ACC112 (cell line): ENCODE results near the gene TWF2.
A peak's percentile ranks its signal among the peaks of the same experiment; 100 is the strongest.
"Not testable (repeated sequence)": the region's sequence is repeated elsewhere in the genome, so short reads cannot be mapped to it uniquely, and the experiment has no call there.

Source experiments
- H2AFZ ChIP-seq: fragments of 200-600 bp; sonication (generic); one replicate; pipeline ENCODE4 v1.6.0; 2017; ENCODE audit warnings: antibody characterized with exemption, low read length; ENCODE audit not compliant: unreplicated experiment
- H3K27ac ChIP-seq: fragments of 200-600 bp; sonication (generic); 2 replicates; pipeline ENCODE4 v1.5.1; 2014; ENCODE audit warnings: low read depth, mild to moderate bottlenecking, antibody characterized with exemption, low read length, moderate library complexity
- H3K27me3 ChIP-seq: fragments of 200-600 bp; sonication (generic); 2 replicates; pipeline ENCODE4 v1.6.1; 2014; ENCODE audit warnings: mild to moderate bottlenecking, antibody characterized with exemption, low read length, moderate library complexity, mixed read lengths; ENCODE audit not compliant: insufficient read depth
- H3K36me3 ChIP-seq: fragments of 200-600 bp; sonication (generic); 2 replicates; pipeline ENCODE4 v1.6.1; 2016; ENCODE audit warnings: mild to moderate bottlenecking, antibody characterized with exemption, low read length, moderate library complexity, mixed read lengths; ENCODE audit not compliant: insufficient read depth
- H3K4me1 ChIP-seq: fragments of 200-600 bp; sonication (generic); one replicate; pipeline ENCODE4 v1.6.1; 2016; ENCODE audit warnings: low read length, mixed read lengths; ENCODE audit not compliant: insufficient read depth, unreplicated experiment, control insufficient read depth
- H3K4me3 ChIP-seq: fragments of 200-600 bp; sonication (generic); 2 replicates; pipeline ENCODE4 v1.5.1; 2014; ENCODE audit warnings: mild to moderate bottlenecking, low read depth, low read length
- H3K79me2 ChIP-seq: fragments of 200-600 bp; sonication (generic); one replicate; pipeline ENCODE4 v1.6.0; 2016; ENCODE audit warnings: low read length; ENCODE audit not compliant: control insufficient read depth, unreplicated experiment, insufficient read depth

Gene TWF2

GRCh38 chr3:52277071-52277964, 38.4 kb upstream of the TWF2 start:
- Histone ChIP-seq H3K4me1 (peaks cover 39% of the 10 kb centered on the region), H3K36me3 (peaks cover 12% of the 10 kb centered on the region), H3K27ac (peak overlapping the region; percentile 92), H3K79me2 (peaks cover 61% of the 10 kb centered on the region), H2AFZ (no peak overlapping the region), H3K4me3 (peak overlapping the region; percentile 94), H3K27me3 (no peaks in the 10 kb centered on the region)

GRCh38 chr3:52274781-52275180, 35.8 kb upstream of the TWF2 start:
- peaks cover 23% of the 10 kb centered on the region for H3K36me3 ChIP-seq
- peaks cover 86% of the 10 kb centered on the region for H3K79me2 ChIP-seq

GRCh38 chr3:52272831-52273230, 33.9 kb upstream of the TWF2 start:
- Histone ChIP-seq H3K4me3 (no peak overlapping the region), H3K27ac (no peak overlapping the region), H3K36me3 (peaks cover 26% of the 10 kb centered on the region), H2AFZ (no peak overlapping the region), H3K4me1 (peaks cover 44% of the 10 kb centered on the region), H3K79me2 (peaks cover 96% of the 10 kb centered on the region), H3K27me3 (no peaks in the 10 kb centered on the region)

More at GRCh38 chr3:52274781-52275180, 35.8 kb upstream of the TWF2 start:
- H3K27me3 ChIP-seq, H3K4me3 ChIP-seq, H2AFZ ChIP-seq, H3K27ac ChIP-seq: not testable (repeated sequence)
- H3K4me1 ChIP-seq, result peaks cover 51% of the 10 kb centered on the region

GRCh38 chr3:52272172-52272571, 33.2 kb upstream of the TWF2 start:
- H3K27me3 ChIP-seq, H3K4me3 ChIP-seq, H3K27ac ChIP-seq, H2AFZ ChIP-seq: not testable (repeated sequence)
- Histone ChIP-seq H3K36me3 (peaks cover 33% of the 10 kb centered on the region), H3K4me1 (peaks cover 44% of the 10 kb centered on the region), H3K79me2 (peaks cover 95% of the 10 kb centered on the region)

- Histone ChIP-seq H3K27me3 (no peaks in the 10 kb centered on the region), H3K4me3 (no peak overlapping the region), H2AFZ (no peak overlapping the region), H3K27ac (peak overlapping the region; percentile 5; the same call in 1 of the 2 replicates), H3K79me2 (peaks cover 88% of the 10 kb centered on the region), H3K36me3 (peaks cover 46% of the 10 kb centered on the region), H3K4me1 (peaks cover 37% of the 10 kb centered on the region)
Measured at GRCh38 chr3:52270252-52270754, 31.3 kb upstream of the TWF2 start.

GRCh38 chr3:52269776-52270175, 30.8 kb upstream of the TWF2 start:
- Histone ChIP-seq H3K4me1 (peaks cover 35% of the 10 kb centered on the region), H3K4me3 (no peak overlapping the region), H3K27me3 (no peaks in the 10 kb centered on the region), H2AFZ (no peak overlapping the region), H3K36me3 (peaks cover 46% of the 10 kb centered on the region), H3K27ac (no peak overlapping the region), H3K79me2 (peaks cover 82% of the 10 kb centered on the region)

GRCh38 chr3:52268036-52268435, 29.1 kb upstream of the TWF2 start:
- Histone ChIP-seq H2AFZ (no peak overlapping the region), H3K27me3 (no peaks in the 10 kb centered on the region), H3K4me3 (no peak overlapping the region), H3K4me1 (peaks cover 30% of the 10 kb centered on the region), H3K27ac (no peak overlapping the region), H3K79me2 (peaks cover 79% of the 10 kb centered on the region), H3K36me3 (peaks cover 48% of the 10 kb centered on the region)

- H3K4me3 ChIP-seq, result no peak overlapping the region
- no peak overlapping the region for H3K27ac ChIP-seq
- H3K4me1 ChIP-seq, result peaks cover 6% of the 10 kb centered on the region
- H3K79me2 ChIP-seq, result peaks cover 71% of the 10 kb centered on the region
- H3K36me3 ChIP-seq, result peaks cover 50% of the 10 kb centered on the region
- H3K27me3 ChIP-seq, result no peaks in the 10 kb centered on the region
- H2AFZ ChIP-seq, result no peak overlapping the region
Measured at GRCh38 chr3:52265387-52265786, 26.4 kb upstream of the TWF2 start.

GRCh38 chr3:52262447-52262846, 23.5 kb upstream of the TWF2 start:
- Histone ChIP-seq H3K36me3 (peaks cover 62% of the 10 kb centered on the region), H3K79me2 (peaks cover 48% of the 10 kb centered on the region), H3K27me3 (no peaks in the 10 kb centered on the region)

GRCh38 chr3:52259448-52259847, 20.5 kb upstream of the TWF2 start:
- Histone ChIP-seq H3K36me3 (peaks cover 56% of the 10 kb centered on the region), H3K79me2 (peaks cover 38% of the 10 kb centered on the region), H2AFZ (no peak overlapping the region), H3K4me3 (no peak overlapping the region), H3K4me1 (peaks cover 10% of the 10 kb centered on the region), H3K27ac (peak overlapping the region; percentile 15), H3K27me3 (no peaks in the 10 kb centered on the region)

More at GRCh38 chr3:52262447-52262846, 23.5 kb upstream of the TWF2 start:
- H3K4me3 ChIP-seq, result no peak overlapping the region
- H2AFZ ChIP-seq, result no peak overlapping the region
- no peak overlapping the region for H3K27ac ChIP-seq
- H3K4me1 ChIP-seq, result peaks cover 10% of the 10 kb centered on the region

GRCh38 chr3:52259035-52259434, 20.1 kb upstream of the TWF2 start:
- Histone ChIP-seq H3K79me2 (peaks cover 34% of the 10 kb centered on the region), H2AFZ (no peak overlapping the region), H3K4me3 (no peak overlapping the region), H3K4me1 (peaks cover 10% of the 10 kb centered on the region), H3K36me3 (peaks cover 52% of the 10 kb centered on the region), H3K27me3 (no peaks in the 10 kb centered on the region), H3K27ac (peak overlapping the region; percentile 15)
